Skeletal muscle cell (primary cell): Measurements from ENCODE around the gene IL16.
"Not testable (repeated sequence)": the region's sequence is repeated elsewhere in the genome, so short reads cannot be mapped to it uniquely, and the experiment has no call there.

Source experiments
- DNase-seq: peaks from one replicate; pipeline ENCODE4 v3.0.0-alpha.2; 2010; ENCODE audit warnings: low read depth
- H3K4me3 ChIP-seq: 2 replicates; pipeline ENCODE4 v1.5.1; 2011; ENCODE audit warnings: low read depth, mild to moderate bottlenecking, control low read depth, low read length, moderate library complexity

IL16 gene

GRCh38 chr15:81343371-81343770 is 146.7 kb downstream of the IL16 start:
- H3K4me3 ChIP-seq: no peak overlapping the region
- no peak for DNase-seq

GRCh38 chr15:81346611-81347010 is 149.9 kb downstream of the IL16 start:
- no peak for DNase-seq
- H3K4me3 ChIP-seq: no peak overlapping the region

GRCh38 chr15:81347910-81348309 is 151.2 kb downstream of the IL16 start:
- no peak for DNase-seq
- H3K4me3 ChIP-seq: no peak overlapping the region

- DNase-seq, H3K4me3 ChIP-seq: not testable (repeated sequence)
Observed at GRCh38 chr15:81348691-81349090, 152.0 kb downstream of the IL16 start.

GRCh38 chr15:81349271-81349670 is 152.6 kb downstream of the IL16 start:
- no peak overlapping the region for H3K4me3 ChIP-seq
- DNase-seq: no peak

- H3K4me3 ChIP-seq: no peak overlapping the region
- no peak for DNase-seq
Observed at GRCh38 chr15:81351651-81352050, 155.0 kb downstream of the IL16 start.

- H3K4me3 ChIP-seq: no peak overlapping the region
- no peak for DNase-seq
Observed at GRCh38 chr15:81356252-81356651, 159.6 kb downstream of the IL16 start.

GRCh38 chr15:81357180-81357686 is 160.6 kb downstream of the IL16 start:
- no peak overlapping the region for H3K4me3 ChIP-seq
- DNase-seq: no peak

- no peak overlapping the region for H3K4me3 ChIP-seq
- no peak for DNase-seq
Observed at GRCh38 chr15:81358248-81358647, 161.6 kb downstream of the IL16 start.

GRCh38 chr15:81360491-81360890 is 163.8 kb downstream of the IL16 start:
- H3K4me3 ChIP-seq: no peak overlapping the region
- DNase-seq: no peak

GRCh38 chr15:81361891-81362290 is 165.2 kb downstream of the IL16 start:
- H3K4me3 ChIP-seq: no peak overlapping the region
- no peak for DNase-seq

- no peak overlapping the region for H3K4me3 ChIP-seq
- DNase-seq: no peak
Observed at GRCh38 chr15:81362790-81363189, 166.1 kb downstream of the IL16 start.

GRCh38 chr15:81363276-81363675 is 166.6 kb downstream of the IL16 start:
- H3K4me3 ChIP-seq: no peak overlapping the region
- DNase-seq: no peak
